HEK293 (cell line): ENCODE results near the gene MT1B.

Source experiments
- EGR2 ChIP-seq: fragments of 450-650 bp; formaldehyde crosslinking; IDR thresholded peaks from 2 replicates; pipeline ENCODE4 v1.5.1; 2016; ENCODE audit warnings: low read depth, missing biosample characterization, missing genetic modification characterization
- HOXA7 ChIP-seq: sonication (generic); formaldehyde crosslinking; IDR thresholded peaks from 2 replicates; pipeline ENCODE4 v1.8.1; 2022; ENCODE audit warnings: missing genetic modification reagents, borderline replicate concordance
- HOXD13 ChIP-seq: sonication (generic); formaldehyde crosslinking; IDR thresholded peaks from 2 replicates; pipeline ENCODE4 v1.8.0; 2022; ENCODE audit warnings: missing genetic modification reagents, borderline replicate concordance
- MZF1 ChIP-seq: fragments of 450-650 bp; formaldehyde crosslinking; IDR thresholded peaks from 2 replicates; pipeline ENCODE4 v1.5.1; 2017; ENCODE audit warnings: missing biosample characterization, missing genetic modification characterization, borderline replicate concordance
- RBAK ChIP-seq: fragments of 450-650 bp; formaldehyde crosslinking; IDR thresholded peaks from 2 replicates; pipeline ENCODE4 v1.5.1; 2016; ENCODE audit warnings: missing biosample characterization, missing genetic modification characterization
- SP3 ChIP-seq: fragments of 450-650 bp; formaldehyde crosslinking; IDR thresholded peaks from 2 replicates; pipeline ENCODE4 v1.5.1; 2016; ENCODE audit warnings: missing biosample characterization, missing genetic modification characterization
- SP7 ChIP-seq: fragments of 450-650 bp; formaldehyde crosslinking; IDR thresholded peaks from 2 replicates; pipeline ENCODE4 v1.5.1; 2016; ENCODE audit warnings: missing biosample characterization, missing genetic modification characterization
- WT1 ChIP-seq: fragments of 450-650 bp; formaldehyde crosslinking; IDR thresholded peaks from 2 replicates; pipeline ENCODE4 v1.5.1; 2016; ENCODE audit warnings: missing biosample characterization, missing genetic modification characterization
- ZBTB1 ChIP-seq: fragments of 450-650 bp; formaldehyde crosslinking; IDR thresholded peaks from 2 replicates; pipeline ENCODE4 v1.5.1; 2016; ENCODE audit warnings: missing biosample characterization, missing genetic modification characterization
- ZBTB11 ChIP-seq: fragments of 450-650 bp; formaldehyde crosslinking; conservative IDR thresholded peaks from 2 replicates; pipeline ENCODE4 v1.5.1; 2016; ENCODE audit warnings: low read depth, missing biosample characterization, missing genetic modification characterization
- ZBTB17 ChIP-seq: fragments of 450-650 bp; formaldehyde crosslinking; IDR thresholded peaks from 2 replicates; pipeline ENCODE4 v1.5.1; 2016; ENCODE audit warnings: missing biosample characterization, missing genetic modification characterization
- ZBTB44 ChIP-seq: fragments of 450-650 bp; IDR thresholded peaks from 2 replicates; pipeline ENCODE4 v1.5.1; 2018; ENCODE audit warnings: missing biosample characterization, mild to moderate bottlenecking, missing genetic modification characterization
- ZFHX2 ChIP-seq: fragments of 450-650 bp; formaldehyde crosslinking; conservative IDR thresholded peaks from 2 replicates; pipeline ENCODE4 v1.5.1; 2016; ENCODE audit warnings: missing biosample characterization, missing genetic modification characterization
- ZFP37 ChIP-seq: fragments of 450-650 bp; formaldehyde crosslinking; IDR thresholded peaks from 2 replicates; pipeline ENCODE4 v1.5.1; 2016; ENCODE audit warnings: missing biosample characterization, missing genetic modification characterization
- ZFP69B ChIP-seq: fragments of 450-650 bp; formaldehyde crosslinking; IDR thresholded peaks from 2 replicates; pipeline ENCODE4 v1.5.1; 2016; ENCODE audit warnings: missing biosample characterization, missing genetic modification characterization
- ZNF121 ChIP-seq: fragments of 450-650 bp; formaldehyde crosslinking; IDR thresholded peaks from 2 replicates; pipeline ENCODE4 v1.5.1; 2016; ENCODE audit warnings: missing biosample characterization, missing genetic modification characterization
- ZNF221 ChIP-seq: fragments of 450-650 bp; formaldehyde crosslinking; IDR thresholded peaks from 2 replicates; pipeline ENCODE4 v1.5.1; 2017; ENCODE audit warnings: missing biosample characterization, missing genetic modification characterization, borderline replicate concordance
- ZNF394 ChIP-seq: fragments of 450-650 bp; formaldehyde crosslinking; IDR thresholded peaks from 2 replicates; pipeline ENCODE4 v1.5.1; 2016; ENCODE audit warnings: missing biosample characterization, missing genetic modification characterization, mild to moderate bottlenecking, moderate library complexity, borderline replicate concordance
- ZNF398 ChIP-seq: fragments of 450-650 bp; formaldehyde crosslinking; IDR thresholded peaks from 2 replicates; pipeline ENCODE4 v1.5.1; 2017; ENCODE audit warnings: missing biosample characterization, missing genetic modification characterization
- ZNF521 ChIP-seq: fragments of 450-650 bp; formaldehyde crosslinking; IDR thresholded peaks from 2 replicates; pipeline ENCODE4 v1.5.1; 2017; ENCODE audit warnings: missing biosample characterization, mild to moderate bottlenecking, missing genetic modification characterization
- ZNF585B ChIP-seq: fragments of 450-650 bp; formaldehyde crosslinking; IDR thresholded peaks from 2 replicates; pipeline ENCODE4 v1.5.1; 2016; ENCODE audit warnings: missing biosample characterization, missing genetic modification characterization
- ZNF629 ChIP-seq: fragments of 450-650 bp; formaldehyde crosslinking; IDR thresholded peaks from 2 replicates; pipeline ENCODE4 v1.5.1; 2017; ENCODE audit warnings: missing biosample characterization, missing genetic modification characterization
- ZNF692 ChIP-seq: fragments of 450-650 bp; formaldehyde crosslinking; IDR thresholded peaks from 2 replicates; pipeline ENCODE4 v1.5.1; 2016; ENCODE audit warnings: missing biosample characterization, missing genetic modification characterization
- ZNF701 ChIP-seq: fragments of 450-650 bp; formaldehyde crosslinking; IDR thresholded peaks from 2 replicates; pipeline ENCODE4 v1.5.1; 2016; ENCODE audit warnings: missing biosample characterization, missing genetic modification characterization
- ZNF704 ChIP-seq: fragments of 450-650 bp; formaldehyde crosslinking; IDR thresholded peaks from 2 replicates; pipeline ENCODE4 v1.5.1; 2016; ENCODE audit warnings: missing biosample characterization, missing genetic modification characterization
- ZNF76 ChIP-seq: fragments of 450-650 bp; formaldehyde crosslinking; IDR thresholded peaks from 2 replicates; pipeline ENCODE4; 2016; ENCODE audit warnings: low read depth, missing biosample characterization, missing genetic modification characterization, borderline replicate concordance
- ZNF768 ChIP-seq: fragments of 450-650 bp; formaldehyde crosslinking; IDR thresholded peaks from 2 replicates; pipeline ENCODE4 v1.5.1; 2018; ENCODE audit warnings: missing biosample characterization, mild to moderate bottlenecking, missing genetic modification characterization
- ZNF785 ChIP-seq: fragments of 450-650 bp; formaldehyde crosslinking; IDR thresholded peaks from 2 replicates; pipeline ENCODE4 v1.5.1; 2016; ENCODE audit warnings: missing biosample characterization, missing genetic modification characterization
- ZNF837 ChIP-seq: fragments of 450-650 bp; formaldehyde crosslinking; IDR thresholded peaks from 2 replicates; pipeline ENCODE4 v1.5.1; 2016; ENCODE audit warnings: missing biosample characterization, missing genetic modification characterization
- ZSCAN23 ChIP-seq: fragments of 450-650 bp; formaldehyde crosslinking; IDR thresholded peaks from 2 replicates; pipeline ENCODE4 v1.5.1; 2016; ENCODE audit warnings: missing biosample characterization, missing genetic modification characterization
- ZSCAN5A ChIP-seq: fragments of 450-650 bp; formaldehyde crosslinking; IDR thresholded peaks from 2 replicates; pipeline ENCODE4 v1.5.1; 2016; ENCODE audit warnings: missing biosample characterization, missing genetic modification characterization

The MT1B gene

GRCh38 chr16:56610017-56610608 lies 41.6 kb upstream of the MT1B start (continued):
- no peak for TF ChIP-seq ZBTB17
- no peak for TF ChIP-seq ZNF394 (tag by site-specific recombination)
- TF ChIP-seq ZNF785 (tag by site-specific recombination) = no peak
- no peak for TF ChIP-seq ZNF398 (tag by site-specific recombination)
- TF ChIP-seq HOXA7 (CRISPR knock-in tag) = no peak
- TF ChIP-seq ZNF701 (tag by site-specific recombination) = no peak
- no peak for TF ChIP-seq SP3 (tag by site-specific recombination)
- TF ChIP-seq ZNF768 (tag by site-specific recombination) = no peak
- no peak for TF ChIP-seq ZNF221 (tag by site-specific recombination)
- TF ChIP-seq ZNF629 (tag by site-specific recombination) = peak; percentile 50; the same call in 1 of the 2 replicates
- peak; percentile 54; the same call in 1 of the 2 replicates for TF ChIP-seq EGR2
- no peak for TF ChIP-seq ZSCAN23 (tag by site-specific recombination)
- TF ChIP-seq ZBTB11 (tag by site-specific recombination) = no peak
- no peak for TF ChIP-seq ZFP69B
- peak; percentile 70 for TF ChIP-seq ZBTB44 (tag by site-specific recombination)
- TF ChIP-seq ZNF692 (tag by site-specific recombination) = peak; percentile 48; the same call in 1 of the 2 replicates
- TF ChIP-seq MZF1 (tag by site-specific recombination) = peak; percentile 38; the same call in 1 of the 2 replicates
- TF ChIP-seq ZNF76 (tag by site-specific recombination) = no peak
- peak; percentile 92 for TF ChIP-seq SP7 (tag by site-specific recombination)
- TF ChIP-seq ZNF704 (tag by site-specific recombination) = no peak
- TF ChIP-seq ZFHX2 (tag by site-specific recombination) = peak; percentile 81
- no peak for TF ChIP-seq ZBTB1 (tag by site-specific recombination)
- TF ChIP-seq ZNF121 (tag by site-specific recombination) = no peak
- TF ChIP-seq RBAK (tag by site-specific recombination) = no peak
- TF ChIP-seq ZNF585B (tag by site-specific recombination) = no peak
- TF ChIP-seq HOXD13 (CRISPR knock-in tag) = no peak
- peak; percentile 72 for TF ChIP-seq WT1 (tag by site-specific recombination)
- TF ChIP-seq ZSCAN5A (tag by site-specific recombination) = no peak
- TF ChIP-seq ZFP37 (tag by site-specific recombination) = no peak
- no peak for TF ChIP-seq ZNF521 (tag by site-specific recombination)
- TF ChIP-seq ZNF837 (tag by site-specific recombination) = no peak
